Measurements from ENCODE around the gene TBC1D8.

Gene TBC1D8

DNA sequence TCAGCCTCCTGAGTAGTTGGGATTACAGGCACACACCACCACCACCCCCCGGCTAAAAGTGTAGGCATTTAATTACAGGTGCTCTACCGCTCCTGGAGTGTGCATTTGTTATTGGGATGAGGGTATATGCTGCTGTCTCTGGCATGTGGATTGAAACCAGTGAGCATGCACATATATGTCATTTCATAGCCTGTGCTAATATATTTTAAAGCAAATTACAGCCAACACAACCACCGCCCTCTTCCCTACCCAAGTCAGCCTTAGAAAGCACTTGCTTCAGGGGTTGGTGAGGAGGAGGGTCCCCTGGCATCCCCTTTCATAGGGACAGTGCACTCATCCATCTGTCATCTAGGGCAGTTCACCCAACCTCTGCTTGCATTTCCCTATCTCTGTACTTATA is 10.5 kb upstream of the TBC1D8 start:
- no peak overlapping the region for H3K27ac ChIP-seq (ENCODE audit: low read length)
- no peaks in the 10 kb centered on the region for H3K4me1 ChIP-seq (ENCODE audit: control insufficient read depth in 1 of 2, insufficient read depth in 2 of 2, low read length in 2 of 2)
- no peak overlapping the region for H3K4me3 ChIP-seq (ENCODE audit: low read depth in 1 of 2, low read length in 2 of 2)

GRCh38 chr2:101160454-101160853 is 9.3 kb upstream of the TBC1D8 start:
- H3K27me3 ChIP-seq (ENCODE audit: low read depth, low read length) = no peaks in the 10 kb centered on the region
- no peaks in the 10 kb centered on the region for H3K9me3 ChIP-seq (ENCODE audit: control insufficient read depth in 1 of 2, low read length in 2 of 2)
- H3K27ac ChIP-seq (ENCODE audit: low read length) = no peak overlapping the region
- no peaks in the 10 kb centered on the region for H3K4me1 ChIP-seq (ENCODE audit: control insufficient read depth in 1 of 2, insufficient read depth in 2 of 2, low read length in 2 of 2)
- H3K4me3 ChIP-seq (ENCODE audit: low read depth in 1 of 2, low read length in 2 of 2) = no peak overlapping the region
- H3K36me3 ChIP-seq (ENCODE audit: control insufficient read depth in 1 of 2, insufficient read depth in 2 of 2, low read length in 2 of 2) = no peaks in the 10 kb centered on the region

More for the DNA sequence above, 10.5 kb upstream of the TBC1D8 start:
- no peaks in the 10 kb centered on the region for H3K27me3 ChIP-seq (ENCODE audit: low read depth, low read length)
- no peaks in the 10 kb centered on the region for H3K36me3 ChIP-seq (ENCODE audit: control insufficient read depth in 1 of 2, insufficient read depth in 2 of 2, low read length in 2 of 2)
- no peaks in the 10 kb centered on the region for H3K9me3 ChIP-seq (ENCODE audit: control insufficient read depth in 1 of 2, low read length in 2 of 2)

DNA sequence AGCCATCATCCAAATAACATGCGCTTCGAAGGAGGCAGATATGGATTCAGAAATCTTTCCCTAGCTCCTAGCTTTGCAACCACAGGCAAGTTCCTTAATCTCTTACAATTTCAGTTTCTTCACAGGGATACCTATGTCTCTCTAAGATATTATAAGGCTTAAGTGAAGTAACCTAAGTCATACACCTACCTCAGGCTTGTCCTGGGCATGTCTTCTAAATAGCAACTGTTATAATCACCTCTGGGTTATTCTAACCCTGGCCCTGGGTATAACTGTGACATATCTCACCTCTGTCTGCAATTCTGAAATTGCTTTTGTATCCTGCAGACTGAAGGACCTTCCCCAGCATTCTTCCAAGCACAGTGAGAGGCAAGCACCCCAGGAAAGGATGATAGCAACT is 8.3 kb upstream of the TBC1D8 start:
- Histone ChIP-seq H3K27ac (ENCODE audit: low read length) (no peak overlapping the region), H3K9me3 (ENCODE audit: control insufficient read depth in 1 of 2, low read length in 2 of 2) (no peaks in the 10 kb centered on the region), H3K27me3 (ENCODE audit: low read depth, low read length) (no peaks in the 10 kb centered on the region), H3K4me1 (ENCODE audit: control insufficient read depth in 1 of 2, insufficient read depth in 2 of 2, low read length in 2 of 2) (no peaks in the 10 kb centered on the region), H3K4me3 (ENCODE audit: low read depth in 1 of 2, low read length in 2 of 2) (no peak overlapping the region), H3K36me3 (ENCODE audit: control insufficient read depth in 1 of 2, insufficient read depth in 2 of 2, low read length in 2 of 2) (no peaks in the 10 kb centered on the region)

- peaks cover 0 to 6% of the 10 kb centered on the region in 2 donors for H3K4me1 ChIP-seq (ENCODE audit: control insufficient read depth in 1 of 2, insufficient read depth in 2 of 2, low read length in 2 of 2)
- H3K27me3 ChIP-seq (ENCODE audit: low read depth, low read length) = no peaks in the 10 kb centered on the region
- H3K4me3 ChIP-seq (ENCODE audit: low read depth in 1 of 2, low read length in 2 of 2) = no peak overlapping the region
- H3K9me3 ChIP-seq (ENCODE audit: control insufficient read depth in 1 of 2, low read length in 2 of 2) = no peaks in the 10 kb centered on the region
- no peak overlapping the region for H3K27ac ChIP-seq (ENCODE audit: low read length)
- no peaks in the 10 kb centered on the region for H3K36me3 ChIP-seq (ENCODE audit: control insufficient read depth in 1 of 2, insufficient read depth in 2 of 2, low read length in 2 of 2)
Observed at GRCh38 chr2:101157272-101157671, 6.1 kb upstream of the TBC1D8 start.

- Histone ChIP-seq H3K4me3 (ENCODE audit: low read depth in 1 of 2, low read length in 2 of 2) (no peak overlapping the region), H3K9me3 (ENCODE audit: control insufficient read depth in 1 of 2, low read length in 2 of 2) (no peaks in the 10 kb centered on the region), H3K4me1 (ENCODE audit: control insufficient read depth in 1 of 2, insufficient read depth in 2 of 2, low read length in 2 of 2) (peaks cover 0 to 19% of the 10 kb centered on the region in 2 donors), H3K27ac (ENCODE audit: low read length) (no peak overlapping the region), H3K27me3 (ENCODE audit: low read depth, low read length) (no peaks in the 10 kb centered on the region), H3K36me3 (ENCODE audit: control insufficient read depth in 1 of 2, insufficient read depth in 2 of 2, low read length in 2 of 2) (no peaks in the 10 kb centered on the region)
Observed at GRCh38 chr2:101153787-101154186, 2.6 kb upstream of the TBC1D8 start.

- no peak overlapping the region for H3K27ac ChIP-seq (ENCODE audit: low read length)
- no peaks in the 10 kb centered on the region for H3K27me3 ChIP-seq (ENCODE audit: low read depth, low read length)
- peak overlapping the region in 1 of 2 donors; percentile 76 for H3K4me3 ChIP-seq (ENCODE audit: low read depth in 1 of 2, low read length in 2 of 2)
- no peaks in the 10 kb centered on the region for H3K36me3 ChIP-seq (ENCODE audit: control insufficient read depth in 1 of 2, insufficient read depth in 2 of 2, low read length in 2 of 2)
- peaks cover 0 to 19% of the 10 kb centered on the region in 2 donors for H3K4me1 ChIP-seq (ENCODE audit: control insufficient read depth in 1 of 2, insufficient read depth in 2 of 2, low read length in 2 of 2)
- no peaks in the 10 kb centered on the region for H3K9me3 ChIP-seq (ENCODE audit: control insufficient read depth in 1 of 2, low read length in 2 of 2)
Observed at GRCh38 chr2:101153077-101153707, 2.0 kb upstream of the TBC1D8 start.

DNA sequence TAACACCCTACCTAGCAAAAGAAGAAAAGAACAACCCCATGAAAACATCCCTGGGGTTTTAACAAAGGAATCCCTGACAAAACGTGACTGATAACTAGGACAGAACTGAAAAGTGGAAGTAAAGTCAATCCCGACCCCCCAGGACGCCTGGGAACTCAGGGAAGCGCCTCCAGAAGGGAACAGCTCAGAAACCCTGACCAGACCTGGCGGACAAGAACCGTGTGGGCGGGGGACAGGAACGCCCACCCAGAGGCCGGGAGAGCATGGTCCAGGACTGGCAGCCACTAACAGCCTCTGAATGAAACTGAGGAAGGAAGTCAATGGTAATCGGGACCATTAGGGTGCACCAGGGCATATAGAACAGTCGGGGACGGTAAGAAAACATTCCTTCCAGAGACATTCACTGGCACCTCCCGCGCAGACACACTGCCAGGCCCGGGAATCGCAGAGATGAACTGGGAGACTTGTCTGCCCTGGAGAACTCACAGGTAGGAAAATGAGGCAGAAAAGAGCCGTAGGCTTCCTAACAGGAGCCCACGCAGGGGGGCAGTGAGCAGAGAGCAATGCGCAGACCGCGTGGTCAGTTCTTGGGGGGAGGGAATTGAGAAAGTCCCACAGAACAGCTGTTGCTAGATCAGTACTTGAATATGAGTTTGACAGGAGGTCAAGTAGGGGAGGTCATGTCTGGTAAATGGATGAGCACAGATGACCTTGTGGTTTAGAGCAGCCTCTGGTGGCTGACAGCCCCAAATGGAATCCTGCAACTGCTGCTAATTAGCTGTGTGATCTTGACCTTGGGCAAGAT is 1.3 kb upstream of the TBC1D8 start:
- H3K27ac ChIP-seq (ENCODE audit: low read length) = peak overlapping the region; percentile 19
- peak overlapping the region; percentile 76 to 81 for H3K4me3 ChIP-seq (ENCODE audit: low read depth in 1 of 2, low read length in 2 of 2)
- no peaks in the 10 kb centered on the region for H3K27me3 ChIP-seq (ENCODE audit: low read depth, low read length)
- H3K36me3 ChIP-seq (ENCODE audit: control insufficient read depth in 1 of 2, insufficient read depth in 2 of 2, low read length in 2 of 2) = no peaks in the 10 kb centered on the region
- H3K4me1 ChIP-seq (ENCODE audit: control insufficient read depth in 1 of 2, insufficient read depth in 2 of 2, low read length in 2 of 2) = peaks cover 0 to 19% of the 10 kb centered on the region in 2 donors
- H3K9me3 ChIP-seq (ENCODE audit: control insufficient read depth in 1 of 2, low read length in 2 of 2) = no peaks in the 10 kb centered on the region

GRCh38 chr2:101151859-101152271 is 683 bp upstream of the TBC1D8 start:
- H3K4me1 ChIP-seq (ENCODE audit: control insufficient read depth in 1 of 2, insufficient read depth in 2 of 2, low read length in 2 of 2) = peaks cover 0 to 19% of the 10 kb centered on the region in 2 donors

DNA sequence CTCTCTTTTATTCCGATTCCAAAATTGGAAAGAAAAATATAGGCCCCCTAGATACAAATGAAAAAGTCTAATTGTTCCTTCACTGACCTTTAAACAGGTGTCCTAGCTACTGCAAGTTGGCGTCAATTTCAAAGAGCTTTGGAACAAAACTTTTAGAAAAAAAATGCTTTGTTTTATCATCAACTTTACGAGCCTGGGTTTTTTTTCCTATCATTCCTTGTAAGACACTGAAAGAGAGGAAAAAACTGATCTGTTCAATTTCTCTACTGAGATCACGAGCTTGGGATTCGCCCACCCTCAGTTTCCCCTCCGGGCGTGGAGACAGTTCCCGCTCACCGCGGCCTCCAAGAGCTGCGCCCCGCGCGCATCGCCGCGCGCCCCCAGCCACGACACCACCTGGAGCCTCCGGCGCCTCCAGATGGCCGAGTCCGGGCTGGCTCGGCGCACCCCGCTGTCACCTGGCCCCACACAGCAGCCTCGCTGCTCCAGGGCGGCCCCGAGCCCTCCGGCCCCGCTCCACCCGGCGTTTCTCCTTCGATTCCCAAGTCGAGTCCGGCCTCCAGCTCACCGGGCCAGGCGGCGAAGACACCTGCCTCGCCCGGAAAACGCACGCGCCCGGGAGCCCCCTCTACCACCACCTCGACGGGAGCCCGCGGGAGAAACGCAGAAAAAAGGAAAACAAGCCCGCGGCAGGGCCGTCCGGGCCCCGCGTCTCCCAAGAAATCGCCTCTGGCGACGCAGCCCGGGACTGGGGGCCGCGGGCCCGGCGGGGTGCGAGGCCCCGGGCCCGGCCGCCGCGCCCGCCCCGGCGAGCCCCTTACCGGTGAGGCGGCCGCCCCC is 656 bp downstream of the TBC1D8 start:
- H3K4me1 ChIP-seq (ENCODE audit: control insufficient read depth in 1 of 2, insufficient read depth in 2 of 2, low read length in 2 of 2) = peaks cover 0 to 19% of the 10 kb centered on the region in 2 donors
- peak overlapping the region; percentile 66 to 81 for H3K4me3 ChIP-seq (ENCODE audit: low read depth in 1 of 2, low read length in 2 of 2)
- H3K27ac ChIP-seq (ENCODE audit: low read length) = no peak overlapping the region
- no peaks in the 10 kb centered on the region for H3K36me3 ChIP-seq (ENCODE audit: control insufficient read depth in 1 of 2, insufficient read depth in 2 of 2, low read length in 2 of 2)
- no peaks in the 10 kb centered on the region for H3K9me3 ChIP-seq (ENCODE audit: control insufficient read depth in 1 of 2, low read length in 2 of 2)
- no peaks in the 10 kb centered on the region for H3K27me3 ChIP-seq (ENCODE audit: low read depth, low read length)

More at GRCh38 chr2:101151859-101152271, 683 bp upstream of the TBC1D8 start:
- H3K27me3 ChIP-seq (ENCODE audit: low read depth, low read length) = no peaks in the 10 kb centered on the region
- H3K27ac ChIP-seq (ENCODE audit: low read length) = peak overlapping the region; percentile 19
- H3K36me3 ChIP-seq (ENCODE audit: control insufficient read depth in 1 of 2, insufficient read depth in 2 of 2, low read length in 2 of 2) = no peaks in the 10 kb centered on the region
- H3K9me3 ChIP-seq (ENCODE audit: control insufficient read depth in 1 of 2, low read length in 2 of 2) = no peaks in the 10 kb centered on the region
- peak overlapping the region; percentile 76 to 81 for H3K4me3 ChIP-seq (ENCODE audit: low read depth in 1 of 2, low read length in 2 of 2)

- H3K4me3 ChIP-seq (ENCODE audit: low read depth in 1 of 2, low read length in 2 of 2) = peak overlapping the region; percentile 66 to 81
- peaks cover 0 to 19% of the 10 kb centered on the region in 2 donors for H3K4me1 ChIP-seq (ENCODE audit: control insufficient read depth in 1 of 2, insufficient read depth in 2 of 2, low read length in 2 of 2)
- H3K27ac ChIP-seq (ENCODE audit: low read length) = no peak overlapping the region
- no peaks in the 10 kb centered on the region for H3K9me3 ChIP-seq (ENCODE audit: control insufficient read depth in 1 of 2, low read length in 2 of 2)
- H3K27me3 ChIP-seq (ENCODE audit: low read depth, low read length) = no peaks in the 10 kb centered on the region
- H3K36me3 ChIP-seq (ENCODE audit: control insufficient read depth in 1 of 2, insufficient read depth in 2 of 2, low read length in 2 of 2) = no peaks in the 10 kb centered on the region
Observed at GRCh38 chr2:101149241-101150192, 1.7 kb downstream of the TBC1D8 start.
